GM21576 (cell line): ENCODE data around the gene RDH12.
"Not testable (repeated sequence)": the region's sequence is repeated elsewhere in the genome, so short reads cannot be mapped to it uniquely, and the experiment has no call there.

ENCODE experiments used
- ATAC-seq: cut with Tn5 transposase; IDR thresholded peaks from one replicate; pipeline ENCODE4 v1.9.1; 2021; ENCODE audit warnings: mild to moderate bottlenecking, moderate library complexity; ENCODE audit not compliant: unreplicated experiment

RDH12 gene

GRCh38 chr14:67704484-67705089 lies 2.9 kb downstream of the RDH12 start:
- ATAC-seq: no peak

GRCh38 chr14:67705211-67705610 lies 3.5 kb downstream of the RDH12 start:
- ATAC-seq: no peak

- not testable (repeated sequence) for ATAC-seq
Observed at GRCh38 chr14:67709346-67709745, 7.7 kb downstream of the RDH12 start.

GRCh38 chr14:67709796-67710195 lies 8.1 kb downstream of the RDH12 start:
- not testable (repeated sequence) for ATAC-seq

- no peak for ATAC-seq
Observed at GRCh38 chr14:67710209-67710608, 8.5 kb downstream of the RDH12 start.

GRCh38 chr14:67717048-67717447 lies 15.4 kb downstream of the RDH12 start:
- no peak for ATAC-seq

- ATAC-seq: no peak
Observed at GRCh38 chr14:67718265-67718664, 16.6 kb downstream of the RDH12 start.

GRCh38 chr14:67719385-67719784 lies 17.7 kb downstream of the RDH12 start:
- not testable (repeated sequence) for ATAC-seq

GRCh38 chr14:67719866-67720265 lies 18.2 kb downstream of the RDH12 start:
- no peak for ATAC-seq

GRCh38 chr14:67721875-67722274 lies 20.2 kb downstream of the RDH12 start:
- ATAC-seq: no peak

- no peak for ATAC-seq
Observed at GRCh38 chr14:67722293-67722692, 20.6 kb downstream of the RDH12 start.

- ATAC-seq: no peak
Observed at GRCh38 chr14:67725171-67725570, 23.5 kb downstream of the RDH12 start.

GRCh38 chr14:67727361-67727760 lies 25.7 kb downstream of the RDH12 start:
- ATAC-seq: no peak

- ATAC-seq: no peak
Observed at GRCh38 chr14:67728258-67728657, 26.6 kb downstream of the RDH12 start.

- ATAC-seq: no peak
Observed at GRCh38 chr14:67729072-67729885, 27.6 kb downstream of the RDH12 start.

GRCh38 chr14:67733616-67734015 lies 31.9 kb downstream of the RDH12 start:
- ATAC-seq: no peak

- ATAC-seq: no peak
Observed at GRCh38 chr14:67734675-67735074, 33.0 kb downstream of the RDH12 start.

GRCh38 chr14:67735336-67736147 lies 33.9 kb downstream of the RDH12 start:
- ATAC-seq: no peak

GRCh38 chr14:67736771-67737170 lies 35.1 kb downstream of the RDH12 start:
- ATAC-seq: no peak

GRCh38 chr14:67738740-67739504 lies 37.2 kb downstream of the RDH12 start:
- ATAC-seq: no peak

- no peak for ATAC-seq
Observed at GRCh38 chr14:67744046-67744445, 42.4 kb downstream of the RDH12 start.
